K562 (cell line): ENCODE data around the gene ADAMTS15. TPM values are rescaled to one million over a fixed set of nuclear protein-coding genes. Genes with fewer than 3 reads are reported as not detected.

Experiments used
- ATAC-seq: fragments of 200-7000 bp; cut with Tn5 transposase; 3 replicates; pipeline ENCODE4 v1.9.1; 2020; ENCODE audit warnings: moderate library complexity
- BruUV-seq: library from RNA; stranded (reverse); fragments of 400-500 nt; replicated peaks from 2 replicates; lab custom pipeline; 2021; lab: Mats Ljungman, UMichigan
- CTCF ChIA-PET: fragments of 300-600 bp; formaldehyde crosslinking; extraction: SDS; loops from one replicate; lab custom pipeline; 2021; ENCODE audit warnings: low intra/inter-chr PET ratio; lab: Yijun Ruan, JAX
- POLR2A ChIA-PET: fragments of 300-600, 350-650 bp; sonication (Branson Sonifier 250); formaldehyde crosslinking; extraction: SDS; loops from one replicate; lab custom pipeline; 2021; ENCODE audit warnings: antibody characterized with exemption, inconsistent platforms; lab: Yijun Ruan, JAX
- DNase-seq, 4 experiments: peaks; one replicate each; pipeline versions ENCODE4 v3.0.0 to v3.0.0-alpha.2; 2011 to 2018; ENCODE audit warnings: low spot score in 3 of 4, mixed read lengths in 3 of 4; ENCODE audit errors: extremely low read depth in 1 of 4
- FAIRE-seq: peaks from 2 replicates; lab custom pipeline; 2011; peaks lifted over from hg19 to GRCh38; lab: Jason Lieb, UNC
- H2AFZ ChIP-seq: 2 replicates; pipeline ENCODE4 v1.6.0; 2011; ENCODE audit warnings: low read depth, low read length, control low read depth, inconsistent platforms
- H3K27ac ChIP-seq: fragments of 200-600 bp; 3 replicates; pipeline ENCODE4 v1.8.0; 2011; ENCODE audit warnings: low read depth, mild to moderate bottlenecking, control low read depth, inconsistent platforms, low read length, moderate library complexity, mixed read lengths; ENCODE audit errors: extremely low read depth
- H3K27me3 ChIP-seq, 2 experiments: fragments of 300-600 bp in 1 of 2; 2 replicates in 1 of 2; 3 replicates in 1 of 2; pipeline versions ENCODE4 v1.6.0 to v1.8.0; 2011; ENCODE audit warnings: inconsistent platforms in 2 of 2, low read length in 2 of 2, mild to moderate bottlenecking in 1 of 2, mixed read lengths in 1 of 2, moderate library complexity in 1 of 2; ENCODE audit not compliant: control insufficient read depth in 2 of 2, insufficient read depth in 2 of 2
- H3K36me3 ChIP-seq: fragments of 300-600 bp; 3 replicates; pipeline ENCODE4 v1.8.0; 2011; ENCODE audit warnings: mild to moderate bottlenecking, low read length, inconsistent platforms; ENCODE audit not compliant: control insufficient read depth, insufficient read depth
- H3K4me1 ChIP-seq, 2 experiments: fragments of 200-600 bp in 1 of 2; replicated peaks in 1 of 2; 2 replicates in 1 of 2; 3 replicates in 1 of 2; pipeline versions ENCODE4 v1.5.1 to v1.8.0; 2011; ENCODE audit warnings: inconsistent platforms in 2 of 2, low read length in 2 of 2, mild to moderate bottlenecking in 1 of 2, mixed read lengths in 1 of 2, moderate library complexity in 1 of 2; ENCODE audit not compliant: control insufficient read depth in 2 of 2, insufficient read depth in 2 of 2
- H3K4me2 ChIP-seq: 2 replicates; pipeline ENCODE4 v1.6.1; 2011; ENCODE audit warnings: low read length, control low read depth, inconsistent platforms, mixed read lengths; ENCODE audit not compliant: insufficient read depth
- H3K4me3 ChIP-seq: fragments of 200-600 bp; sonication (generic), shearing (Covaris generic); 2 replicates; pipeline ENCODE4 v1.5.1; 2016; ENCODE audit warnings: control low read depth, inconsistent platforms
- H3K79me2 ChIP-seq: fragments of 200-600 bp; 3 replicates; pipeline ENCODE4 v1.8.0; 2011; ENCODE audit warnings: low read length, inconsistent platforms; ENCODE audit not compliant: control insufficient read depth, insufficient read depth
- H3K9ac ChIP-seq, 2 experiments: 2 replicates each; pipeline versions ENCODE4 v1.6.0 to v1.6.1; 2011; ENCODE audit warnings: low read depth in 2 of 2, low read length in 2 of 2, control low read depth in 1 of 2, inconsistent platforms in 1 of 2, mild to moderate bottlenecking in 1 of 2, mixed read lengths in 1 of 2; ENCODE audit not compliant: insufficient read depth in 1 of 2
- H3K9me1 ChIP-seq: one replicate; pipeline ENCODE4 v1.6.0; 2011; ENCODE audit warnings: inconsistent platforms, mild to moderate bottlenecking, low read length, moderate library complexity; ENCODE audit not compliant: control insufficient read depth, insufficient read depth
- H3K9me3 ChIP-seq: replicated peaks from 2 replicates; pipeline ENCODE4 v1.5.1; 2011; ENCODE audit warnings: low read depth, low read length, inconsistent platforms; ENCODE audit not compliant: control insufficient read depth, insufficient read depth
- H4K20me1 ChIP-seq: replicated peaks from 2 replicates; pipeline ENCODE4 v1.6.1; 2011; ENCODE audit warnings: low read length, inconsistent platforms, mixed read lengths; ENCODE audit not compliant: control insufficient read depth, insufficient read depth
- CTBP1 ChIP-seq: fragments of 450-650 bp; IDR thresholded peaks from 2 replicates; pipeline ENCODE4 v1.6.1; 2016; ENCODE audit warnings: borderline replicate concordance
- NFXL1 ChIP-seq: fragments of 450-650 bp; formaldehyde crosslinking; IDR thresholded peaks from 2 replicates; pipeline ENCODE4 v1.4.0; 2021; ENCODE audit warnings: mild to moderate bottlenecking
- SNIP1 ChIP-seq: fragments of 450-650 bp; IDR thresholded peaks from 2 replicates; pipeline ENCODE4 v1.7.1; 2017; ENCODE audit warnings: low read depth, mild to moderate bottlenecking
- TBP ChIP-seq: optimal IDR thresholded peaks from 2 replicates; pipeline ENCODE3; 2011; ENCODE audit warnings: low read depth, low read length, improper control_type of control experiment
- ZNF764 ChIP-seq: fragments of 250-450 bp; sonication (Bioruptor Pico); IDR thresholded peaks from 2 replicates; pipeline ENCODE4 v1.4.0; 2020; ENCODE audit warnings: low read depth, mild to moderate bottlenecking, moderate library complexity
- WGBS: fragments of 100-300 bp; shearing (Covaris generic); methylation state at CpG from one replicate; pipeline ENCODE4 v1.1.6; 2016; ENCODE audit warnings: low coverage, mixed read lengths; ENCODE audit not compliant: insufficient coverage; ENCODE audit errors: missing lambda C conversion rate; 5-methylcytosine and 5-hydroxymethylcytosine counted together
- in situ Hi-C: fragments of 300-500 bp; cut with MboI; formaldehyde crosslinking; loops from 4 replicates; pipeline ENCODE4 v1.15.0; 2018; ENCODE audit warnings: inconsistent platforms, mixed read lengths
- intact Hi-C: fragments of 100-400 bp; cut with micrococcal nuclease; formaldehyde crosslinking; loops from 2 replicates; pipeline ENCODE4 v1.14.2; 2022
- polyA plus RNA-seq, 8 experiments: library from polyadenylated mRNA; depleted of rRNA in 4 of 8; stranded (reverse) in 5 of 8; unstranded in 3 of 8; fragments of >200 nt; fragmentation: Nextera tagmentation in 2 of 8; fragmentation: Illumina TruSeq in 1 of 8; extraction: Ambion mirVana in 2 of 8; extraction: Trizol in 1 of 8; gene quantifications; 2 replicates each; pipeline versions ENCODE4 v1.2.1 to v1.2.3, GENCODE V29; 2011 to 2014; ENCODE audit warnings: inconsistent platforms in 1 of 8, missing spikeins in 1 of 8
- total RNA-seq, 7 experiments: library from RNA; depleted of rRNA in 6 of 7; stranded (reverse); fragments of >200 nt in 6 of 7; fragmentation: Illumina TruSeq in 2 of 7; extraction: Trizol in 2 of 7; gene quantifications; 2 replicates each; pipeline versions ENCODE4 v1.2.1 to v1.2.3, GENCODE V29; 2011 to 2021; ENCODE audit warnings: low replicate concordance in 1 of 7
- TF ChIP-seq, protein P1 (sequence below): sonication (generic); formaldehyde crosslinking; IDR thresholded peaks from 2 replicates; pipeline ENCODE4 v1.9.0; 2022; ENCODE audit warnings: mild to moderate bottlenecking, missing genetic modification reagents
- TF ChIP-seq, protein P2 (sequence below): fragments of 200-400 bp; formaldehyde crosslinking; IDR thresholded peaks from 2 replicates; pipeline ENCODE4 v1.6.1; 2017; ENCODE audit warnings: mild to moderate bottlenecking, low read depth, low read length, moderate library complexity

ADAMTS15 gene
- total and polyA plus RNA-seq, 9 of the 15 experiments (the other 6 are each of a cell fraction or from before 2014, with no cell fraction given) = 0.04 TPM; not detected in 8

DNA sequence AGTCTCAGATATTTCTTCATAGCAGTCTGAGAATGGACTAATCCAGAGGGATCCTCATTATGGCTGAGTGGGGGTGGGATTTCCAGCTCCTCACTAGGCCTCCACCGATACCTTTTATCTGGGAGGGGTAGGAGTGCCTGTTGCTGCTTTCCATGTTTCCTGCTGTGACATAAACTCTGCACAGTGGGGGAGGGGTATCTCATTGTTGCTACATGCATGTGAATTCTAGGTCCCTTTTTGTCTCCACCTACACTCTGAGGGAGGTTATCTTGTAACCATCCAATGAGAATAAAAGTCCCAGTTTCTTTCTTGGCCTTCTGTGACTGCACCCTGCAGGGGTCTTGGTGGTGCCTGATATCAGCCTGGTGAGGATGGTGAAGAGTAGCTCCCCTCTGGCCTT, 60.5 kb downstream of the ADAMTS15 start:
- FAIRE-seq = no peak
- no peak overlapping the region for H3K27ac ChIP-seq

More for the DNA sequence above, 60.5 kb downstream of the ADAMTS15 start:
- ATAC-seq (no peak), DNase-seq (no peak)
- no peak overlapping the region for H2AFZ ChIP-seq
- H3K4me1 ChIP-seq = no peaks in the 10 kb centered on the region
- H4K20me1 ChIP-seq = no peaks in the 10 kb centered on the region
- ChIA-PET CTCF (no interaction called here), POLR2A (no interaction called here)
- no peaks in the 10 kb centered on the region for H3K36me3 ChIP-seq
- no peak overlapping the region for H3K4me3 ChIP-seq
- H3K9ac ChIP-seq = no peak overlapping the region
- H3K79me2 ChIP-seq = no peaks in the 10 kb centered on the region
- no TSS peak for BruUV-seq
- intact Hi-C loops (no loop called here), in situ Hi-C loops (no loop called here)
- no peak overlapping the region for H3K4me2 ChIP-seq
- H3K27me3 ChIP-seq = no peaks in the 10 kb centered on the region
- H3K9me1 ChIP-seq = no peaks in the 10 kb centered on the region
- WGBS = 0% methylated on average over 1 of the region's 1 CpG
- TF ChIP-seq CTBP1 (no peak), ZNF764 (CRISPR knock-in tag) (no peak), NFXL1 (CRISPR knock-in tag) (no peak), SNIP1 (no peak), TBP (no peak)
- TF ChIP-seq, protein P1, sequence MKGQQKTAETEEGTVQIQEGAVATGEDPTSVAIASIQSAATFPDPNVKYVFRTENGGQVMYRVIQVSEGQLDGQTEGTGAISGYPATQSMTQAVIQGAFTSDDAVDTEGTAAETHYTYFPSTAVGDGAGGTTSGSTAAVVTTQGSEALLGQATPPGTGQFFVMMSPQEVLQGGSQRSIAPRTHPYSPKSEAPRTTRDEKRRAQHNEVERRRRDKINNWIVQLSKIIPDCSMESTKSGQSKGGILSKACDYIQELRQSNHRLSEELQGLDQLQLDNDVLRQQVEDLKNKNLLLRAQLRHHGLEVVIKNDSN (CRISPR knock-in tag) = no peak
- TF ChIP-seq, protein P2, sequence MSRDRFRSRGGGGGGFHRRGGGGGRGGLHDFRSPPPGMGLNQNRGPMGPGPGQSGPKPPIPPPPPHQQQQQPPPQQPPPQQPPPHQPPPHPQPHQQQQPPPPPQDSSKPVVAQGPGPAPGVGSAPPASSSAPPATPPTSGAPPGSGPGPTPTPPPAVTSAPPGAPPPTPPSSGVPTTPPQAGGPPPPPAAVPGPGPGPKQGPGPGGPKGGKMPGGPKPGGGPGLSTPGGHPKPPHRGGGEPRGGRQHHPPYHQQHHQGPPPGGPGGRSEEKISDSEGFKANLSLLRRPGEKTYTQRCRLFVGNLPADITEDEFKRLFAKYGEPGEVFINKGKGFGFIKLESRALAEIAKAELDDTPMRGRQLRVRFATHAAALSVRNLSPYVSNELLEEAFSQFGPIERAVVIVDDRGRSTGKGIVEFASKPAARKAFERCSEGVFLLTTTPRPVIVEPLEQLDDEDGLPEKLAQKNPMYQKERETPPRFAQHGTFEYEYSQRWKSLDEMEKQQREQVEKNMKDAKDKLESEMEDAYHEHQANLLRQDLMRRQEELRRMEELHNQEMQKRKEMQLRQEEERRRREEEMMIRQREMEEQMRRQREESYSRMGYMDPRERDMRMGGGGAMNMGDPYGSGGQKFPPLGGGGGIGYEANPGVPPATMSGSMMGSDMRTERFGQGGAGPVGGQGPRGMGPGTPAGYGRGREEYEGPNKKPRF = no peak
- 0 out of 2 replicates have a peak, but pooled peaks cover 2% of the 10 kb centered on the region for H3K9me3 ChIP-seq
